Stomach (tissue), 9 donors: ENCODE results near the gene GJC1. TPM values are rescaled to one million over a fixed set of nuclear protein-coding genes. Genes with fewer than 3 reads are reported as not detected.
A peak's percentile ranks its signal among the peaks of the same experiment; 100 is the strongest.

Source experiments
- DNase-seq, 2 donors: peaks; one replicate each; pipeline versions ENCODE4 v3.0.0 to v3.0.0-alpha.2; 2013 to 2019
- H3K27ac ChIP-seq, 5 donors: fragments of 200-600 bp in 4 of 5; sonication (generic) in 4 of 5; one replicate each; pipeline ENCODE4 v1.5.1; 2013 to 2019; ENCODE audit warnings: mild to moderate bottlenecking in 1 of 5, moderate library complexity in 1 of 5
- H3K27me3 ChIP-seq, 3 donors: fragments of 200-600 bp; sonication (generic); one replicate each; pipeline ENCODE4 v1.5.1; 2017 to 2019; ENCODE audit warnings: mixed run types in 1 of 3
- H3K36me3 ChIP-seq, 4 donors: fragments of 200-600 bp; sonication (generic); 1 replicate in 3 of 4; 2 replicates in 1 of 4; pipeline ENCODE4 v1.5.1; 2016 to 2019
- H3K4me1 ChIP-seq, 4 donors: fragments of 200-600 bp; sonication (generic); one replicate each; pipeline ENCODE4 v1.5.1; 2016 to 2019
- H3K4me3 ChIP-seq, 4 donors: fragments of 200-600 bp; sonication (generic) in 3 of 4; one replicate each; pipeline ENCODE4 v1.5.1; 2016 to 2019; ENCODE audit warnings: mild to moderate bottlenecking in 1 of 4
- H3K9me3 ChIP-seq, 4 donors: fragments of 200-600 bp; sonication (generic); one replicate each; pipeline ENCODE4 v1.5.1; 2016 to 2019
- EP300 ChIP-seq: sonication (generic); formaldehyde crosslinking; IDR thresholded peaks from one replicate; pipeline ENCODE4 v1.6.1; 2017; ENCODE audit warnings: antibody characterized with exemption
- POLR2A ChIP-seq, 4 donors: fragments of 450-650 bp; IDR thresholded peaks; one replicate each; pipeline ENCODE4 v1.6.1; 2016; ENCODE audit warnings: antibody characterized with exemption in 4 of 4, control low read depth in 2 of 4, mild to moderate bottlenecking in 1 of 4, moderate library complexity in 1 of 4
- POLR2AphosphoS5 ChIP-seq, 3 donors: sonication (generic); formaldehyde crosslinking; IDR thresholded peaks; one replicate each; pipeline ENCODE4 v1.6.1; 2016; ENCODE audit warnings: antibody characterized with exemption in 3 of 3
- WGBS, 5 donors: extraction: QIAGEN DNeasy Blood & Tissue Kit in 3 of 5; methylation state at CpG; one replicate each; pipeline versions ENCODE4 v1.1.5 to v1.1.7; 2013 to 2018; 5-methylcytosine and 5-hydroxymethylcytosine counted together
- intact Hi-C: fragments of 100-400 bp; cut with DNase I; formaldehyde crosslinking; loops from one replicate; pipeline ENCODE4 v1.15.1; 2023; ENCODE audit warnings: low total_unique reads
- polyA plus RNA-seq, 3 donors: library from polyadenylated mRNA; stranded (reverse); fragments of 200-250 nt; gene quantifications; one replicate each; pipeline ENCODE4 v1.2.3, GENCODE V29; 2013
- total RNA-seq, 5 donors: library from RNA; depleted of rRNA; stranded (reverse); fragments of >200 nt; gene quantifications; one replicate each; pipeline versions ENCODE4 v1.1.0 to v1.2.3, GENCODE V29; 2014 to 2016
- TF ChIP-seq, protein P1 (sequence below), 7 experiments: fragments of 450-650 bp in 4 of 7; fragments of 200-600 bp in 3 of 7; sonication (generic) in 3 of 7; IDR thresholded peaks; one replicate each; pipeline ENCODE4 v1.5.1; 2016 to 2019; ENCODE audit warnings: antibody characterized with exemption in 7 of 7, control low read depth in 2 of 7, mild to moderate bottlenecking in 1 of 7
- donor health status: healthy with polysubstance abuse.
- donor health status: Bipolar disorder and iron deficiency.
- donor health status: healthy.

GJC1 gene
- total and polyA plus RNA-seq, 8 donors, result 0.31 to 53.1 (median 10.4) TPM

GRCh38 chr17:44795421-44795820, 34.7 kb downstream of the GJC1 start:
- intact Hi-C loops, result no loop called here
- H3K27ac ChIP-seq, result peak overlapping the region in 4 of 5 donors; percentile 72 to 81 (median 80)
- no peaks in the 10 kb centered on the region for H3K9me3 ChIP-seq
- no peak overlapping the region for H3K4me3 ChIP-seq
- 67 to 81% (median 77%) methylated on average over 9 of the region's 9 CpGs for WGBS, 5 donors
- H3K27me3 ChIP-seq, result no peaks in the 10 kb centered on the region
- no peak for DNase-seq
- no peaks in the 10 kb centered on the region for H3K36me3 ChIP-seq
- TF ChIP-seq EP300 (no peak), POLR2A (IDR thresholded peaks at IDR 0.05) (no peak), POLR2AphosphoS5 (IDR thresholded peaks at IDR 0.05) (no peak)
- TF ChIP-seq, protein P1, sequence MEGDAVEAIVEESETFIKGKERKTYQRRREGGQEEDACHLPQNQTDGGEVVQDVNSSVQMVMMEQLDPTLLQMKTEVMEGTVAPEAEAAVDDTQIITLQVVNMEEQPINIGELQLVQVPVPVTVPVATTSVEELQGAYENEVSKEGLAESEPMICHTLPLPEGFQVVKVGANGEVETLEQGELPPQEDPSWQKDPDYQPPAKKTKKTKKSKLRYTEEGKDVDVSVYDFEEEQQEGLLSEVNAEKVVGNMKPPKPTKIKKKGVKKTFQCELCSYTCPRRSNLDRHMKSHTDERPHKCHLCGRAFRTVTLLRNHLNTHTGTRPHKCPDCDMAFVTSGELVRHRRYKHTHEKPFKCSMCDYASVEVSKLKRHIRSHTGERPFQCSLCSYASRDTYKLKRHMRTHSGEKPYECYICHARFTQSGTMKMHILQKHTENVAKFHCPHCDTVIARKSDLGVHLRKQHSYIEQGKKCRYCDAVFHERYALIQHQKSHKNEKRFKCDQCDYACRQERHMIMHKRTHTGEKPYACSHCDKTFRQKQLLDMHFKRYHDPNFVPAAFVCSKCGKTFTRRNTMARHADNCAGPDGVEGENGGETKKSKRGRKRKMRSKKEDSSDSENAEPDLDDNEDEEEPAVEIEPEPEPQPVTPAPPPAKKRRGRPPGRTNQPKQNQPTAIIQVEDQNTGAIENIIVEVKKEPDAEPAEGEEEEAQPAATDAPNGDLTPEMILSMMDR (IDR thresholded peaks at IDR 0.05), result no peak
- peaks cover 0 to 40% (median 5%) of the 10 kb centered on the region in 4 donors for H3K4me1 ChIP-seq

DNA sequence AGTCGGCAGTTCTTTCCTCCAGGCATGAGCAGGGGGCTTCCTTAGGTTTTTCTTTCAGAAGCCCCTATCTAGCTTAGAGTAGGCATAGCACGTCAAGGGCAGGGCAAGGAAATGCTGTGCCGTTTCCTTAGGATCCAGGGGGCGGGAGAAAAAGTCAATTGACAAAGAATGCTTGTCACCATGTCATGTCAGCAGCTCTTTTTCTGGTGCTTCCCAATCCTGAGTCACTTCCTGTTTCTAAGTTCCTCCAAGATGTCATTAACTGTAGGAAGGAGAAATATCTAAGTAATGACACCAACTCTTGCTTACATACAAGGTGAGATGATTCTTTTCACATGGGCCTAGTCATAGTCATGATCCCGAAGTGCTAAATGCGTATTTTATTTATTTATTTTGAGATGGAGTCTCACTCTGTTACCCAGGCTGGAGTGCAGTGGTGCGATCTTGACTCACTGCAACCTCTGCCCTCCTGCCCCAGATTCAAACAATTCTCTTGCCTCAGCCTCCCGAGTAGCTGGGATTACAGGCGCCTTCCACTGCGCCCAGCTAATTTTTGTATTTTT, 35.2 kb downstream of the GJC1 start:
- Histone ChIP-seq H3K9me3 (no peaks in the 10 kb centered on the region), H3K27ac (peak overlapping the region; percentile 59 to 81 (median 80)), H3K36me3 (no peaks in the 10 kb centered on the region), H3K27me3 (no peaks in the 10 kb centered on the region), H3K4me3 (no peak overlapping the region), H3K4me1 (peaks cover 0 to 40% (median 5%) of the 10 kb centered on the region in 4 donors)
- WGBS, 5 donors, result 40 to 57% (median 51%) methylated on average over 10 of the region's 10 CpGs
- TF ChIP-seq POLR2A (IDR thresholded peaks at IDR 0.05) (no peak), POLR2AphosphoS5 (IDR thresholded peaks at IDR 0.05) (peak in 1 of 3 donors; percentile 51), EP300 (no peak)
- TF ChIP-seq, protein P1 (IDR thresholded peaks at IDR 0.05), result no peak
- intact Hi-C loops, result no loop called here
- no peak for DNase-seq

GRCh38 chr17:44793885-44794842, 35.9 kb downstream of the GJC1 start:
- TF ChIP-seq, protein P1 (IDR thresholded peaks at IDR 0.05), result no peak
- TF ChIP-seq POLR2A (IDR thresholded peaks at IDR 0.05), result no peak
- H3K36me3 ChIP-seq, result no peaks in the 10 kb centered on the region
- H3K4me3 ChIP-seq, result no peak overlapping the region
- no peaks in the 10 kb centered on the region for H3K9me3 ChIP-seq
- DNase-seq, result no peak
- 60 to 79% (median 78%) methylated on average over 18 of the region's 18 CpGs for WGBS, 5 donors
- intact Hi-C loops, result no loop called here
- no peaks in the 10 kb centered on the region for H3K27me3 ChIP-seq
- peak overlapping the region; percentile 59 to 81 (median 80) for H3K27ac ChIP-seq
- H3K4me1 ChIP-seq, result peaks cover 0 to 40% (median 5%) of the 10 kb centered on the region in 4 donors

GRCh38 chr17:44792276-44792675, 37.8 kb downstream of the GJC1 start:
- Histone ChIP-seq H3K4me1 (peaks cover 0 to 36% (median 7%) of the 10 kb centered on the region in 4 donors), H3K27me3 (peaks cover 0 to 3% (median 0%) of the 10 kb centered on the region in 3 donors), H3K4me3 (no peak overlapping the region), H3K36me3 (no peaks in the 10 kb centered on the region), H3K9me3 (no peaks in the 10 kb centered on the region), H3K27ac (no peak overlapping the region)
- WGBS, 5 donors, result 93 to 100% (median 97%) methylated on average over 1 of the region's 1 CpG
- no peak for DNase-seq
- intact Hi-C loops, result no loop called here
- TF ChIP-seq, protein P1 (IDR thresholded peaks at IDR 0.05), result no peak
- no peak for TF ChIP-seq EP300
- no peak for TF ChIP-seq POLR2AphosphoS5 (IDR thresholded peaks at IDR 0.05)
- TF ChIP-seq POLR2A (IDR thresholded peaks at IDR 0.05), result no peak
